ENCODE results near the gene LPP.

LPP gene

GRCh38 chr3:188310270-188310710 lies 156.3 kb downstream of the LPP start:
- no peak for DNase-seq

GRCh38 chr3:188315553-188315952 lies 161.6 kb downstream of the LPP start:
- DNase-seq = no peak

GRCh38 chr3:188316021-188316722 lies 162.2 kb downstream of the LPP start:
- DNase-seq = no peak

- no peak for DNase-seq
Observed at GRCh38 chr3:188316723-188317070, 162.7 kb downstream of the LPP start.

GRCh38 chr3:188319569-188319968 lies 165.6 kb downstream of the LPP start:
- no peak for DNase-seq

GRCh38 chr3:188320757-188321156 lies 166.8 kb downstream of the LPP start:
- DNase-seq = no peak

- DNase-seq = no peak
Observed at GRCh38 chr3:188321258-188321657, 167.3 kb downstream of the LPP start.

GRCh38 chr3:188322135-188322887 lies 168.4 kb downstream of the LPP start:
- no peak for DNase-seq

- DNase-seq = peak; percentile 54
Observed at GRCh38 chr3:188323067-188323842, 169.3 kb downstream of the LPP start.

- DNase-seq = no peak
Observed at GRCh38 chr3:188326111-188326510, 172.2 kb downstream of the LPP start.

- DNase-seq = no peak
Observed at GRCh38 chr3:188326968-188327367, 173.0 kb downstream of the LPP start.

GRCh38 chr3:188327433-188327832 lies 173.5 kb downstream of the LPP start:
- DNase-seq = no peak

- no peak for DNase-seq
Observed at GRCh38 chr3:188330138-188330537, 176.2 kb downstream of the LPP start.

- DNase-seq = no peak
Observed at GRCh38 chr3:188331166-188331565, 177.2 kb downstream of the LPP start.

- DNase-seq = no peak
Observed at GRCh38 chr3:188332085-188332484, 178.1 kb downstream of the LPP start.

- no peak for DNase-seq
Observed at GRCh38 chr3:188335656-188336055, 181.7 kb downstream of the LPP start.

GRCh38 chr3:188336178-188336577 lies 182.2 kb downstream of the LPP start:
- DNase-seq = no peak

- no peak for DNase-seq
Observed at GRCh38 chr3:188337232-188337631, 183.3 kb downstream of the LPP start.

- no peak for DNase-seq
Observed at GRCh38 chr3:188338086-188338485, 184.1 kb downstream of the LPP start.

GRCh38 chr3:188339410-188340295 lies 185.7 kb downstream of the LPP start:
- DNase-seq = peak; percentile 77

- DNase-seq = no peak
Observed at GRCh38 chr3:188341501-188341900, 187.5 kb downstream of the LPP start.

GRCh38 chr3:188342991-188343732 lies 189.2 kb downstream of the LPP start:
- DNase-seq = no peak
